GM19035 (cell line): ENCODE data around the gene DOC2B.
"Not testable (repeated sequence)": the region's sequence is repeated elsewhere in the genome, so short reads cannot be mapped to it uniquely, and the experiment has no call there.

Experiments
- ATAC-seq: cut with Tn5 transposase; IDR thresholded peaks from one replicate; pipeline ENCODE4 v1.9.1; 2021; ENCODE audit not compliant: unreplicated experiment

Gene DOC2B

DNA sequence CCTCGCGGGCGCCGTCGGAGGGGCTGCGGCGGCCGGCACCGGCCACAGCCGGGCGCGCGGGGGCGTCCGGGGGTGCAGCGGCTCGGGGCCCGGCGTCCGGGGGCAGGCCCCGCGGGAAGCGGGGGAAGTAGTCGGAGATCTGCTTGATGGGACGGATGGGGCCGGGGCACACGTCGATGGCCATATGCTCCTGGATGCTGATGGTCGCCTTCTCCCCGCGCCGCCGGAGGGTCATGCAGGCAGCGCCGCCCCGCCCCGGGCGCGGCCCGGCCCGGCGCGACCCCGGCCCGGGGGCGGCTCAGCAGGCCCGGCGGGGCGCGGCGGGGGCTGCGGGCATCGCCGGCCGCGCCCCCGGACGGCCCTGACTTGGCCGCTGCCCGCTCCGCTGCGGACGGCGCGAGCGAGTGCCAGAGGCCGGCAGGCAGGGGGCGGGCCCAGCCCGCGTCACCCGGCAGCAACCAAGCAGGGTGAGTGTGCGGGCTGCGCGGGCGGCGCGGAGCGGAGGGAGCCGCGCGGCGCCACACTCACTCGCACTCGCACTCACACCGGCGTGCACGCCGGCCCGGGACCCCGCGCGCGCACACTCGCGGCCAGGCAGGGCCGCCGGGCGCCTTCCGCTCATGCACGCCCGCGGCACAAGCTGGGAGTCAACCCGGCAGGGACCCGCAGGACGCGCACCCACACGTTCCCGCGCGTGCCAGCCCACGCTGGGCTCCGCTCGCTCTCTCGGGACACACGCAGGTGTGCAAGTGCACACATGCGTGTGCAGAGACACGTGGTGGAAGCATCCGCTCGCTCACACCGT, at the start of gene DOC2B:
DOC2B (minus strand) TSS at position 406 of the 805 bp plus-strand sequence; CDS start at position 235, 171 bp downstream.
- no peak for ATAC-seq

GRCh38 chr17:230395-230770, 48.9 kb upstream of the DOC2B start:
- ATAC-seq, result no peak

DNA sequence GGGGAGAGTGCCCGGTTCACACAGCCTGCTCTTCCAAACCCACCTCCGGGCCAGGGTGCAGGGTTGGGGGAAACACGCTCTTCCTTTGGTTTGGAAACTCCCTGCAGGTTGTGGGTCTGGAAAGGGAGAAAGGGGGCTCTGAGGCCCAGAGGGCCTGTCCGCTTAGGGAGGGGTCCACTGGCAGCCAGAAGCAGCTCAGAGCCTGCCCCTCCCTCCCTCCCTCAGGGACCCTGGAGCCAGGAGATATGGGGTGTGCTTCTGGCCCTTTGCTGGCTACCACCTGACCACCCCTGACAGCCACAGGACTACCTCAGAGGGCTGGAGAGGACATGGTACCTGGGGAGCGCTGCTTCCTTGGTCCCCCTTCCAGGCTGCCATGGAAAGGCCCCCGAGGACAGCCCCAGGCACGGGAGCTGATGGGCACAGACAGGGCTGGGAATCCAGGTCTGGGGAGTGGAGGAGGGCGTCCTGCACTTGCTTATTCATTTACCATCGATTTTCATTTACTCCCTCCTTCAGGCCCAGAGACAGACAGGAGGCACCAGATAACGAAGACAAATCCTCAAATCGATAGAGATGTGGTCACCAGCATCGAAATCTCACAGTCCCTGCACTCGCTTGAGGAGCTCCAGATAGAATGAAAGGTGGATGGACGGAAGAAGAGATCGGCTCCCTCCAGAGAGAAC, 48.4 kb upstream of the DOC2B start:
- ATAC-seq, result no peak

DNA sequence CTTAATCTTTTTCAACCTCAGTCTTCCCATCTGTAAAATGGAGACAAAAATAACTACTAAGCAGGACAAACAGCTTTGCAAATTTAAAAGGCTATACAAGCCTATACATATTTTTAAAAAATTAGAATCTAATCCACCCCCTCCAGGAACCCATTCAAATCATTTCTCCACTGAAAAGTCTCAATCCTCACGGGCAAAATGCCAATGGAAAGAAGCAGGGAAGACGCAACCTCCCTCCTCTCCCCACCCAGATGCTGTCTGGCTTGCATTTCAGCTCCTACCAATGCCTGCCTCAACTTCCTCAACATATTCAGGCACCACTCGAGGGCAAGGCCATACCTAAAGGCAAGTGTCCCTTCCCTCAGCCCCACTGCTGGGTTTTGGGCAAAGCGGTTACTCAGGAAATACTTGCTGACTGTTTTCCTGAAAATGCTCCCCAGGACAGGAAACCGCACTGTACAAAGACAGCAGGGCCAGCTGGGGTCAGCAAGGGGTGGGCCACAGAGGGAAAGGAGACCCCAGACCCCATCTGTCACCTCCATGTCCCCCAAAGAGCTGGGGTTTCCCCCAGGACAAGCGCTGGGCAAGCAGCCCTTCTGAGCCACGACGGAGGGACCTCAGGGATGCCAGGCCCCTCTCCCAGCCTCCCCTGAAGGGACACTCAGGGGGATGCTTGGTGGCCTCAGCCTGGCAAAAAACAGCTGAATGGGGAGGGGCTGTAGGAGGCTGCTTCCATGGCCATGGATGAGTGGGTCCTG, 47.7 kb upstream of the DOC2B start:
- no peak for ATAC-seq

GRCh38 chr17:227946-228615, 46.6 kb upstream of the DOC2B start:
- ATAC-seq, result no peak

DNA sequence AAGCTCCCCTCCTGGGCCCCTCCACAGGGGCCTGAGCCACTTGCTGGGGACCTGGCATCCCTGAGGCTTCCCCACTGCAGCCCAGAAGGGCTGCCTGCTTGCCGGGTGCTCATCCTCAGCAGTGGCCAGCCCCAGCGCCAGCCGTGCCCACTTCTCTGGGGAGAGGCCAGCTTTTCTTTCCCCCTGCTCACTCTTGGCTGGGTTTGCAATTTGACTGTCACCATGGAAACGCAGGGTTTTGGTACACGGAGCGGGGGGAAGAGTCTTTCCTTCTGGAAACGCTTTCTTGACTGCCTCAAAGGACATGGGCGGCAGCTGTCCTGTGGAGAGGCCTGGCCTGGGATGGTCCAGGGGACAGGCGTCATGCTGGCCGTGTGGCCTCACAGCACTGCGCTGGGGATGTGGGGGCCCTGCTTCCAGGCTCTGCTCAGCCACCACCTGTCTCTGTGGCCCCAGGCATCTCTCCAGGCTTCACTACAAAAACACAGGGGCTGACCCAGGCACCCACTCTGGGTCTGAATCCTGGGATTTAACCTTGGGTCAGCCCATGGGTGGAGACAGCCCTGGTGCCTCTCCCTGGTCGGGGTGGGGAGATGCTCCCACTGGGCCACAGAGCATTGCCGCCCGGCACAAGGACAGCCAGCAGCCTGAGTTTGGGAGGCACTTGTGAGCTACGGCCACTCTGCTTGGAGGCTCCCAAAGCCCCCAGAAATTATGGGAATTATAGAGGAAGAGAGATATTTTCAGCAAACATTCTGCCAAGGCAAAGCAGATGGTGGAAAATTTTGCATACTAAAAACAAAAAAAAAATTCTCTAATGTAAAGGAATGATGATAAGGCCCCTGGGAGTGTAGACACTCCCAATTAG, 45.9 kb upstream of the DOC2B start:
- no peak for ATAC-seq

DNA sequence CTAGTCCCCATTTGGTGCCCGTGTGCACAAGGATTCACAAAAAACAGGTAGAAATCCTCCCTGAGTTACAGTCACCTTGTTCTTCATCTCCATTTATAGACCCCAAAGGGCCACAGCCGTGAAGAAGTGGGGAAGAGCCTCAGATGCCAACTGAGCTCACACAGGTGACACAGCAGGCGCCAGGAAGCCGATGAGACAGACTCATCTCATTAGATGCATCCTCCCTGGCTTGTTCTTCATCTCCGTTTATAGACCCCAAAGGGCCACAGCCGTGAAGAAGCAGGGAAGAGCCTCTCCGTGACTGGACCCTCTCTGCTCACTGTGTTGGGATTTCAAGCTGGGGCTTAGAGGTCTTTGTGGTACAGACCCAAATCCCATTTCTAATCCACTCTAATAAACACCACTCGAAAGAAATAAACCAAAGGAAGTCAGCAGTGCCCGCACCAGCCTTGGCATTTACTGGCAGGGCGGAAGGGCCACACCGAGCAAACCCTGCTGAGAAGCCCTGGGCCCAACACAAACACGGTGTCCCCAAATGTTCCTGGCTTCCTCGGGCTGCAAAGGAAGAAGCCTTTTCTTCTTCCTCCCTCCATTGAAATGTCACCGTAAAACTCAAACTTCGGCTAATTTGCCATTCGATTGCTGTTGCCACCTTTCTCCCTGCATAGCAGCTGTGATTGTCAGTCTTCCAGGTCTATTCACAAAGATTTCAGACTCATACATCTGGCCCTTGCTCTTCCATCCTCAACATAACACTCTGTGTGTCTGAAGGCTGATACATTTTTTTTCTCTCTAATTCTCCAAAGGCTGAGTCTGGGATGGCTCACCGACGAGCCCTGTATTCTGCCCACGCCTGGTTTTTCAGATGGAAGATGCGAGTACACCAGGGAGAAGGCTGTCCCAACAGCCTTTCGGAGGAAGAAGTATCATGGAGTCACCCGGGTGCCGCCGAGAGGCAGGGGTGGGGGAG, 44.9 kb upstream of the DOC2B start:
- ATAC-seq, result no peak

GRCh38 chr17:225551-225950, 44.1 kb upstream of the DOC2B start:
- no peak for ATAC-seq

GRCh38 chr17:224576-224975, 43.1 kb upstream of the DOC2B start:
- ATAC-seq, result not testable (repeated sequence)

DNA sequence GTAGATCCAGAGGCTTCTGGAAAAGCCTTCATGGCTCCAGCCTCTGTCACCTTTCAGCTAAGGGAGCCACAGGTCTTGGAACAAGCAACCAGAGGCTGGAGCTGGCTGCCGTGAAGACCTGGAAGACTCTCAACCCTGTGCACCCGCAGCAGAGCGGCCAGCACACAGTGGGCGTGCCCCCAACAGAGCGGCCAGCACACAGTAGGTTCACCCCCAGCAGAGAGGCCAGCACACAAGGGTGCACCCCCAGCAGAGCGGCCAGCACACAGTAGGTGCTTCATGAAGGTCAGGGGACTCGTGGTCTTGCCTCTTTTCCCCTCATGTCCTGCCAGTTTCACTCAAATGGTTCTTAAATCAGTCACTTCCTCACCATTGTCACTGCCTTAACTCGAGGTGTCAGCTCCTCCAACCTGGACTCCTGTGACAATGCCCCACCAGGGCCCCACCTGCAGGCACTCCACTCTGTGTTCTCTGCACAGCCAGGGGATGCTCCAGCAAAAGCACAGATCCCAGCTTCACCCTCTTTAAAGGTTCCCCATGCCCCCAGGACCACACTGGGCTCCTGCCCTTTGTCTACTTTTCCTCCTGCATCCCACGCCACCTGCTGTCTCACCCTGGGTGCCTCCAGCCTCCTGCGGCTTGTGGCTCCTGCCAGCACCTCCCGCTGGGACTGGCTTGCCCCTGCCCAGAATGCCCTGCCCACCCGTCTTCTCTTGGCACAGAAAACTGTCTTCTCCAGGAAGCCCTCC, 42.4 kb upstream of the DOC2B start:
- ATAC-seq, result no peak

- ATAC-seq, result no peak
Observed at GRCh38 chr17:222172-222571, 40.7 kb upstream of the DOC2B start.

GRCh38 chr17:219696-220095, 38.2 kb upstream of the DOC2B start:
- ATAC-seq, result no peak

- no peak for ATAC-seq
Observed at GRCh38 chr17:218432-219110, 37.1 kb upstream of the DOC2B start.

DNA sequence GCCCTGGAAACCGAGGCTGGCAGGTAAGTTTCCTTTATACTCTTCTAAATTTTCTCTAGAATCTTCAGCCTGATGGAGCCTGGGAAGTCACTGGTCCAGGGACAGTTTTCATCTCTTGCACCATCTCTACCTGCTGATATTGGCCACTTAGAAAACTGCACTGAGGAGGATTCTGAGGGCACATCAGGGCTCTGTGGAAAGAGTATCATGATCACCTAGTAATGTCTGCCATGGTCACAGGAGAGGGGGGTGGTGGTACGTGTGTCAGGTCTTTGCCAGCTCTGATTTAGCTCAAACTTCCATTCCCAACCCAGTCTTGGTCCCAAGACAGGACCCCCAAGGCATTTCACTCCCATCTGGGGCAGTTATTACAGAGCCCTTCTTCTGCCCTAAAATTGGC, 35.2 kb upstream of the DOC2B start:
- ATAC-seq, result no peak

DNA sequence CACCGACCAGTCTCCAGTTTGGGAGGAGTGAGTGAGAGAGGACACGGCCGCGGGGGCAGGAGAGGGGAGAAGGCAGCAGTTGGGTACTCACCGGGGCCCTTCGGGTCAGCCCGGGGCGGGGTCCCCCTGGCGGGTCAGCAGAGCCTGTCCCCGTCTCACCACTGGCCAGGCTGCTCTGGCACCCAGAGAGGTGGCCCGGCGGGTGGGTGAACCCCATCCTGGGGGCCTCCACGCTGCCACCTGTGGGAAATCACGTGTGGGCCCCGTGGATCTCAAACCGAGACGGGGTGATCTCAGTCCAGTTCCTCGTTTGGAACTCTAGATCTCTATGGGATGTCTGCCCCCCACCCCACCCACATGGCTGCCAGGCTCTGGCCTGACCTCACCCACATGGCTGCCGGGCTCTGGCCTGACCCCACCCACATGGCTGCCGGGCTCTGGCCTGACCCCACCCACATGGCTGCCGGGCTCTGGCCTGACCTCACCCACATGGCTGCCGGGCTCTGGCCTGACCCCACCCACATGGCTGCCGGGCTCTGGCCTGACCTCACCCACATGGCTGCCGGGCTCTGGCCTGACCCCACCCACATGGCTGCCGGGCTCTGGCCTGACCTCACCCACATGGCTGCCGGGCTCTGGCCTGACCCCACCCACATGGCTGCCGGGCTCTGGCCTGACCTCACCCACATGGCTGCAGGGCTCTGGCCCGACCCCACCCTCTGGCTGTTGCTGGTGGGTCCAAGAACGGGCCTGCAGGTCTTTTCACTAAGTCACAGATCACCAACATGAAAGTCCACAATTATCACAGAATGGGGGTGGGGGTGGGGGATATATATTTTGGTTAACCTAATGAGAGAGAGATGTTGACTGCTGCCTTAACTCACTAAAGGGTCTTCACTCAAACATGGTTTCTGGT, 34.4 kb upstream of the DOC2B start:
- ATAC-seq, result not testable (repeated sequence)

- no peak for ATAC-seq
Observed at GRCh38 chr17:214881-215331, 33.5 kb upstream of the DOC2B start.
